HG03108 (cell line): Measurements from ENCODE around the gene RHBDL3.
"Not testable (repeated sequence)": the region's sequence is repeated elsewhere in the genome, so short reads cannot be mapped to it uniquely, and the experiment has no call there.

Experiments used
- ATAC-seq: cut with Tn5 transposase; IDR thresholded peaks from one replicate; pipeline ENCODE4 v1.9.1; 2021; ENCODE audit warnings: moderate library complexity; ENCODE audit not compliant: unreplicated experiment

Gene RHBDL3

GRCh38 chr17:32320847-32321246, 55.2 kb downstream of the RHBDL3 start:
- no peak for ATAC-seq

GRCh38 chr17:32323046-32323445, 57.4 kb downstream of the RHBDL3 start:
- no peak for ATAC-seq

- no peak for ATAC-seq
Measured at GRCh38 chr17:32323811-32324491, 58.3 kb downstream of the RHBDL3 start.

GRCh38 chr17:32327911-32328310, 62.3 kb downstream of the RHBDL3 start:
- ATAC-seq = no peak

GRCh38 chr17:32330147-32330546, 64.5 kb downstream of the RHBDL3 start:
- no peak for ATAC-seq

- ATAC-seq = no peak
Measured at GRCh38 chr17:32331243-32332040, 65.8 kb downstream of the RHBDL3 start.

- ATAC-seq = no peak
Measured at GRCh38 chr17:32333187-32333586, 67.6 kb downstream of the RHBDL3 start.

GRCh38 chr17:32335046-32335445, 69.4 kb downstream of the RHBDL3 start:
- ATAC-seq = no peak

- ATAC-seq = no peak
Measured at GRCh38 chr17:32335687-32336086, 70.1 kb downstream of the RHBDL3 start.

GRCh38 chr17:32341141-32341856, 75.7 kb downstream of the RHBDL3 start:
- peak; percentile 9 for ATAC-seq

GRCh38 chr17:32341857-32342602, 76.4 kb downstream of the RHBDL3 start, which contains the start of gene C17orf75:
Gene C17orf75, minus strand, starts transcription at chr17:32342173. Its CDS starts 34 bp downstream, at chr17:32342139.
- peak; percentile 84 for ATAC-seq

GRCh38 chr17:32342603-32343325, 77.1 kb downstream of the RHBDL3 start:
- no peak for ATAC-seq

- no peak for ATAC-seq
Measured at GRCh38 chr17:32345951-32346600, 80.4 kb downstream of the RHBDL3 start.

GRCh38 chr17:32348483-32348800, 82.8 kb downstream of the RHBDL3 start:
- ATAC-seq = no peak

- ATAC-seq = no peak
Measured at GRCh38 chr17:32349503-32349853, 83.8 kb downstream of the RHBDL3 start.

GRCh38 chr17:32349854-32350665, 84.4 kb downstream of the RHBDL3 start, which contains the start of gene ZNF207:
Gene ZNF207, plus strand, starts transcription at chr17:32350157. Its CDS starts 129 bp downstream, at chr17:32350286.
- peak; percentile 92 for ATAC-seq

- ATAC-seq = peak; percentile 24
Measured at GRCh38 chr17:32350666-32351418, 85.2 kb downstream of the RHBDL3 start.

GRCh38 chr17:32352734-32353133, 87.1 kb downstream of the RHBDL3 start:
- not testable (repeated sequence) for ATAC-seq
